NT2/D1 (cell line): Measurements from ENCODE around the gene PLA2R1.

Experiments
- SUZ12 ChIP-seq: IDR thresholded peaks from 2 replicates; pipeline ENCODE4 v1.6.1; 2011; ENCODE audit not compliant: insufficient read length, insufficient read depth; ENCODE audit errors: extremely low read depth
- YY1 ChIP-seq: IDR thresholded peaks from 2 replicates; pipeline ENCODE4 v1.6.1; 2011; ENCODE audit not compliant: insufficient read length, insufficient read depth
- ZNF274 ChIP-seq: IDR thresholded peaks from 2 replicates; pipeline ENCODE4 v1.6.1; 2011; ENCODE audit warnings: mild to moderate bottlenecking, low read depth, low read length

DNA sequence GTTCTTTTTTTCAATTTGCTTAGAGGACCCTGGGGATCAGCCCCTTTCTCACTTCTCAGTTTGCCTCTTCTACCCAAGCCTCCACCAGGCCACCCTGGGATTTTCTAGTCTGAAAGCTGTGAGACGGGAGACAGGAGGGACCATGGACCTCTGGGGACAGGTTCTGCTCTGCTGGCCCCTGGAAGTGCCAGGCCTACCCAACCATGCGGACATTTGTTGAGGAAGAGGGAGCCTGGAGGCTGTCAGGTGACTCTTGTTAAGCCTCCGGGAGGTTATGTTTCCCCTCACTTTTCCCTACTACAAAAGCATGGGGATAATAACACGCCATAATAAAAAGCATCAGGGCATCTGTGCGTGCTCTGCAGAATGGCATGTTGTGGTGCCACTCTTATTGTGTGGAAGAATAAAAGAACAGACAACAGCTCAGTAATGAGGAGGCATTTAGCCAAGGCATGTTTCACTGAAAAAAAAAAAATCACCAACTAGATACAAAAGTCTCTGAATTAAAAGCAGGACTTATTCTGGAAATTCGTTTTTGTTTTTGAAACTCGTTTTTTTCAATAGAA is 48.3 kb upstream of the PLA2R1 start:
- TF ChIP-seq ZNF274: no peak
- no peak for TF ChIP-seq YY1
- TF ChIP-seq SUZ12: no peak
